Measurements from ENCODE around the gene XYLT1.
"Not testable (repeated sequence)": the region's sequence is repeated elsewhere in the genome, so short reads cannot be mapped to it uniquely, and the experiment has no call there.

The XYLT1 gene, protein sequence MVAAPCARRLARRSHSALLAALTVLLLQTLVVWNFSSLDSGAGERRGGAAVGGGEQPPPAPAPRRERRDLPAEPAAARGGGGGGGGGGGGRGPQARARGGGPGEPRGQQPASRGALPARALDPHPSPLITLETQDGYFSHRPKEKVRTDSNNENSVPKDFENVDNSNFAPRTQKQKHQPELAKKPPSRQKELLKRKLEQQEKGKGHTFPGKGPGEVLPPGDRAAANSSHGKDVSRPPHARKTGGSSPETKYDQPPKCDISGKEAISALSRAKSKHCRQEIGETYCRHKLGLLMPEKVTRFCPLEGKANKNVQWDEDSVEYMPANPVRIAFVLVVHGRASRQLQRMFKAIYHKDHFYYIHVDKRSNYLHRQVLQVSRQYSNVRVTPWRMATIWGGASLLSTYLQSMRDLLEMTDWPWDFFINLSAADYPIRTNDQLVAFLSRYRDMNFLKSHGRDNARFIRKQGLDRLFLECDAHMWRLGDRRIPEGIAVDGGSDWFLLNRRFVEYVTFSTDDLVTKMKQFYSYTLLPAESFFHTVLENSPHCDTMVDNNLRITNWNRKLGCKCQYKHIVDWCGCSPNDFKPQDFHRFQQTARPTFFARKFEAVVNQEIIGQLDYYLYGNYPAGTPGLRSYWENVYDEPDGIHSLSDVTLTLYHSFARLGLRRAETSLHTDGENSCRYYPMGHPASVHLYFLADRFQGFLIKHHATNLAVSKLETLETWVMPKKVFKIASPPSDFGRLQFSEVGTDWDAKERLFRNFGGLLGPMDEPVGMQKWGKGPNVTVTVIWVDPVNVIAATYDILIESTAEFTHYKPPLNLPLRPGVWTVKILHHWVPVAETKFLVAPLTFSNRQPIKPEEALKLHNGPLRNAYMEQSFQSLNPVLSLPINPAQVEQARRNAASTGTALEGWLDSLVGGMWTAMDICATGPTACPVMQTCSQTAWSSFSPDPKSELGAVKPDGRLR

DNA sequence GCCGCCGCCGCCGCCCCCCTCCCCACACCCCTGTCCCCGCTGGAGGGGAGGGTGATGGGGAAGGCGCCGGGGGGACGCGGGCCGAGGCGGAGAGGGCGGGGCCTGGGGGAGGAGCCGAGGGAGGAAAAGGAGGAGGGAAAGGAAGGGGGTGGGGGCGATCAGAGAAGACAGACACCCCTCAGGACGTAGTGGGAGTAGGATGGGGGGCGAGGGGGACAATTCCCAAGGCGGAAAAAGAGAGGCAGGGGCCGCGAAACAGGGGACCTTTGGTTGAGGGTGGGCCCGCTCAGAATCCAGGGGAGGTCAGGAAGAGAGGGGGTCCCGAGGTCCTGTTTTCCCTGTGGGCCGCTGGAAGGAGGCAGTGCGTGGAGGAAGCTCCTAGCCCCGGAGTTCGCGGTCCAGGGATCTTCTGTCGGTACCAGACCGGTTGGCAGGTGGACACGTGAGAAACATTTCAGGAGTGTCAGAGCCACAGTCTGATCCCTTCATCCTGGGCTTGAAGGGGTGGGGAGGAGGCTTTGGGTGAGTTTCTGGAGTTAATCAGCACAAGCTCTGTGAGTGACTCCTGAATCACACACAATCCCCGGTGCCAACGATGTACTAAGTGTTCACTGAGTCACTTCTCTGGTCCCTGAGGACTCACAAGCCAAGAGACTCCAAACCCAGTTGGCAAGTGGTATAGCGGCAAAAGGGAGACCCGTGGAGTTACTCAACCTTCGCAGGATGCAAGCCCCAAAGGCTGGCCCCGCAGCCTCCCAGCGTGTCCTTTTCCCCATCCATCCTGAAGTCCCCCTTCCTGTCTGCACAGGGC lies at the start of gene XYLT1:
Gene XYLT1, minus strand, starts transcription at position 53 of the 811 bp plus-strand sequence. CDS start 164 bp downstream, outside the sequence.
- peak; percentile 87 for DNase-seq (ENCODE audit: low spot score)

DNA sequence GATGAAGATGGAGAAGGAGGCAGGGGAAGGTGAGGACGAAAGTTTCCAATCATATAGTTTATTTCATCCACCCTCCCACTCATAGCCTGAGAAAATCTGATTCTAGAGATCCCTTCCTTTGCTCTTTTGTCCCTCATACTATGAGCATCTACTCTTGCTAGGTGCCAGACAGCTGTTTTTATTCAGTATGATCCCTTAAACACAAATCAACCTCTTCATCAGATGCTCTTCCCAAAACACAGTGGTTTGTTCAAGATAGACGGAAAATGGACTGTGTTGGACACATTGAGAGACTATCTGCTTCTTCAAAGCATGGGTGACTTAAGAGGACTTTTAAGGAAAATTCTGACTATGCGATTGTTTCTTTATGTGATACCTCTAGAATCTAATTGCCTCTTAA lies 49.4 kb upstream of the XYLT1 start:
- no peak for DNase-seq (ENCODE audit: low spot score)

DNA sequence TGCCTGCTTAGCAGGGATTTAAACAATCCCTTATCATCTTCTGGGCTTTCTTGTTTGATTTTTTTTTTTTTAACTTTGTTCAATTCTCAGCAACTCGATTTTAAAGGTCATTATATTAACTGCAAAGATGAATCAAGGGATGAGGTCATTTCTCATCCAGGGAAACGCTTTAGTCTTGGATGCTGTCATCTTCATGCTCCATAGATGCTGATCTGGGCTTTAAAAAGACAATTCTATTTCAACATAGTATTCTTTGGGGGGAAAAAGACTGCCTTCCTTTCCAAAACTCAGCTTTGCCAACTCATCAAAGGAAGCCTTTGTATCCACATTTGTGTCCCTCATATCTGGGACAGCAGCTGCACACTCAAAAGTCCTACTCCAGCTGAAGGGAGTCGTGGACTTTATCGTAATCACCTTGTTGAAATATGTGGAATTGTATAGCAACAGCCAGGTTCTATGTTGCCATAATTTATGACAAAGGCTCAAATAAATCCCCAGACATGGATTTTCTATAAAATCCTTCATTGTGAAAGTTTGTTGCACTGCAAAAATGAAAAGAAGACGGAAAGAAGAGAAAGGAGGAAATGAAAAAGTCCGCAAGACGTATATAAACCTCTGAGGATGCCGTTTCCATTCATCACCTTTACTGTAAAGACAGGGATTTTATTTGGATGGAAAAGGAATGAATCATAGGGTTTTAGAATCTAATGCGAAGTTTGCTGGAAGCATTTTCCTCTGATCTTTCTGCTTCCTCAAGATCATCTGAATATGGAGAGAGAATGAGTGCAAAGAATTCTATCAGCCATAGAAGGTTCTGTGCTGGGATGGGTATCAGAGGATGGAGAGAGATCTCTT lies 48.6 kb upstream of the XYLT1 start:
- no peak for DNase-seq (ENCODE audit: low spot score)

DNA sequence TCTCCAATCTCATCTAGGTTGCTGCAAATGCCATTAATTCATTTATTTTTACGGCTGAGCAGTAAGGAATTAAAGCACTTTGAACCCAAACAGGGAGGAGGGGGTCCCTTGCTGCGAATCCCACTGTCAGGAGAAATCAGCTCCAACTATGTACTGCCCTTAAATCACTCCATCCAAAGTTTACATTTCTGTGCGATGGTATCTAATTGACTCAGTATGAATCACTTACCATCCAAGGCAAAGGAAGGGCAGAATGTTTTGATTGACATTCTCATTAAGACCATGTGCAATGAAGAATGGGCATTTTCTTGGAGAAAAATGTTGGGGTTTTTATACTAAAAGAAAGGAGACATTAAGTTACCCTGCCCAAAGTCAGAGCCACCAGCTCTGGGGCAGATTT lies 47.7 kb upstream of the XYLT1 start:
- DNase-seq (ENCODE audit: low spot score), result no peak

DNA sequence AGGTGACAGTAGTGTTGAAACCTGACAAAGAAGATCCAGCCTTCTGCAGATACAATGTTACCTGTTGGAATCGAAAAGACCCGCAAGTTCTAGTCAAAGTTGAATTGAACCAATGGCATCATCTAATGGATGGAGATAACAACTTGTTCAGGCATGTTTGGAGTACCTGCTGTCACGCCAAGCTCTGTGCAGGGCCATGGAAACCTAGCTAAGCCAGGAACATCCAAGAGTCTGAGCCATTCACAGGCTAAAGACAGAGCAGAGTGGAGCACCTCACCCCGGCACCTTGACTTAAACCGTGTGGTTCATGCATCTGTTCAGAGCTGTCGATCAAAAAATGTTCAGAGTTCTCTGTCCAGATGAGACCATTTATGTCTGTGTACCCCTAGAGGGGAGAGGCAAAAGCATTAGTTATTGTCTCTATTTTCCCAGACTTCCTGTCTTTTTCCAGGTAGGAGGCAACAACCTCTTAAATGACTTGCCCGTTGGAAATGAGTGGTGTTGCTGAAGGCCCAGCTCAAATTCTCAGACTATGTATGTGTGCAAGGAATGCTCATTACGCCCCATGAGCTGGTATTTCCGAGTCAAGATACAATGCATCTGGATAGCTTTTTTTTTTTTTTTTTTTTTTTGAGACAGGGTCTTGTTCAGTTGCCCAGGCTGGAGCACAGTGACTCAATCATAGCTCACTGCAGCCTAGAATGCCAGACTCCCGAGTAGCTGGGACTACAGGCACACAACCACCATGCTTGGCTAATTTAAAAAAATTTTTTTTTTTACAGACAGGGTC lies 44.9 kb upstream of the XYLT1 start:
- peak; percentile 42 for DNase-seq (ENCODE audit: low spot score)

DNA sequence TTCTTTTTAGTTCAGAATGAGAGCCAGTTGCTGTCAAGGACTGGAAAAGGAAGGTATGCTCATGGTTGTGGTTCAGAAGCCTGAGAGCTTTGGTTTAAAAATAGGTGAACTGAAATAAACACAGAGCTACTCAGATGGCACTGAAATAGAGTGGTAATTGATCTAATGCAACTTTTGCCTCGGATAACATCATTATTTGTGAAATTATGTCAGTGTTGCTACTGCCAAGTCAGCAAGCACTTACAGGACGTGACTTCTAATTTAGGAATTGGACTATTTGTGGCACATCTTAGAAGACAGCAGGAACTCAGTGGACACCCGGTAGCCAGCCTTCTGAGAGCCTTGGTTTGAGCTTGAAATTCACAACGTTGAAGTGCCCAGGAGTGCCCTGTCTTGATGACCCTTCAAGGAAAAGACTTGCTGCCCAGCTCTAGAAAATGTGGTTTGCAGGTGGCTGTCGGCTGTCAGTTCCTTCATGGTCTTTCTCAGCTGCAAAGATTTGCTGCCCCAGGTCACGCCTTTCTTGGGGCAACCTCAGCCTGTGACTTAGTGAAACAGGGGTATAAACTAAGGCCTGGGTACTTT lies 42.0 kb upstream of the XYLT1 start:
- no peak for DNase-seq (ENCODE audit: low spot score)

DNA sequence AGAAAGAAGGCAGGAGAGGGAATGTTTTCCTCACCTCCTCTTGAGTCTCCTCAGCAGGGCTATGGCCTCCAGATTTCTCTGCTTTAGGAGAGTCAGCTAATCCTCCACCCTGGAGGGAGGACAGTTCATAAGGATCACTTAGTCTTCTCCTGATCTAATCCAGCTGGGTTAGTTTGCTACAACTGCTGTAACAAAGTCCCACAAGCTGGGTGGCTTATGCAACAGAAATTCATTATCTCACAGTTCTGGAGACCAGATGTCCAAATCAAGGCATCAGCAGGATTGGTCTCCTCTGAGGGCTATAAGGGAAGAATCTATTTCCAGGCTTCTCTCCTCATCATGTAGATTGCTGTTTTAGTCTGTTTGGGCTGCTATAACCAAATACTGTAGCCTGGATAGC lies 40.6 kb upstream of the XYLT1 start:
- DNase-seq (ENCODE audit: low spot score), result no peak

DNA sequence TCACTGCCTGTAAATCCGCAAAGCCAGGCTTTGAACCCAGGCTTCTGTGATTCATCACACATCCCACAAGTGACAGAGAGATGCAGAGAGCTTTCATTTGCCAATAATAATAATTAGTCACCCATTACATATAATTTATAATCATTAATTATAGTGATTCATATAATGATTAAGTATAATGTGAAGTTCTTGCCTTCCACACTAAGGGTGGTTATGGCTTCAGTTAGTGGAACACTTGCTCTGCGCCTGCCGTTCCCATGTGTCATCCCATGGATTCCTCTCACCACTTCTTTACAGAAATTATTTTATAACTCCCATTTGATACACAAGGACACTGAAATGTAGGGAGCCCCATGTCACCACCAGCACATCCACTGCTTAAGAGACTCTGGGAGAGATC lies 39.8 kb upstream of the XYLT1 start:
- no peak for DNase-seq (ENCODE audit: low spot score)

DNA sequence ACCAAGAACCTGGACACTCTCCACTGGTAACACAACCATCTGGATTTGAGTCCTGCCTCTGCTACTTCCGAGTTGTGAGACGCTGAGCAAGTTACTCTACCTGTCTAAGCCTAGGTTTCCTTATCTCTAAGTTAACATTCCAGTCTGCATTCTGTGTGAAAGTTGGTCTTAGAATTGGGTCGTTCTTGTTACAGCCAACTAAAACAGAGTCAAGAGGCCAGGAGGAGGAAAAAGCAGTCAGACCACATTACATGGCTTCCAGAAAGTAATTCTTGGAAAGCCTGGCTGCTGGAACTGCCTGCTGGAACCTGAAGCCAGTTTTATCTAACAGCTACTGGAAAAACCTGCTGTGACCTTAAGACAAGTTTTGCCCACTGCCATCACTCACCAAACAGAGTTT lies 38.4 kb upstream of the XYLT1 start:
- DNase-seq (ENCODE audit: low spot score), result no peak

DNA sequence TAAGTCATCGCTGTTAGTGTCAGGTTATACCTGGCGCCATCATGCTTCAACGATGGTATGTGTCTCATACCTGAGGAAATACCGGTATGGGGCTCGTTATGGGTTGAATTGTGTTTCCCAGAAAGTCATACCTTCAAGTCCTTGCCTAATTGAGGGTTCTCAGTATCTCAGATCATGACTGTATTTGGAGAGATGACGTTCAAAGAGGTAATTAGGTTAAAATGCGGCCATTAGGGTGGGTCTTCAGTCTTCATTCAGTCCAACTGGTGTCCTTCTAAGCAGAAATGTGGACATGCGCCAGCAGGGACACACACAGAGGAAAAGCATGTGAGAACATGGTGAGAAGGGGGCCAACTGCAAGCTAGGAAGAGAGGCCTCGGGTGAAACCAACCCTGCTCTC lies 37.5 kb upstream of the XYLT1 start:
- DNase-seq (ENCODE audit: low spot score), result no peak

DNA sequence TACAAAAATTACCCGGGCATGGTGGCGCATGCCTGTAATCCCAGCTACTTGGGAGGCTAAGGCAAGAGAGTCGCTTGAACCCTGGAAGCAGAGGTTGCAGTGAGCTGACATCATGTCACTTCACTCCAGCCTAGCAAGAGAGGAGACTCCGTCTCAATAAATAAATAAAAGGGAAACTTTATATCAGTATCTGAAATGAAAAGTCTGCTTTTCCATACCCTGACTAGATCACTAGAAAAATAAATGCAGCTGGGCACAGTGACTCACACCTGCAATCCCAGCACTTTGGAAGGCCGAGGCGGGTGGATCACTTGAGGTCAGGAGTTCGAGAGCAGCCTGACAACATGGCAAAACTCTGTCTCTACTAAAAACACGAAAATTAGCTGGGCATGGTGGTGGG lies 36.8 kb upstream of the XYLT1 start:
- DNase-seq (ENCODE audit: low spot score), result not testable (repeated sequence)

DNA sequence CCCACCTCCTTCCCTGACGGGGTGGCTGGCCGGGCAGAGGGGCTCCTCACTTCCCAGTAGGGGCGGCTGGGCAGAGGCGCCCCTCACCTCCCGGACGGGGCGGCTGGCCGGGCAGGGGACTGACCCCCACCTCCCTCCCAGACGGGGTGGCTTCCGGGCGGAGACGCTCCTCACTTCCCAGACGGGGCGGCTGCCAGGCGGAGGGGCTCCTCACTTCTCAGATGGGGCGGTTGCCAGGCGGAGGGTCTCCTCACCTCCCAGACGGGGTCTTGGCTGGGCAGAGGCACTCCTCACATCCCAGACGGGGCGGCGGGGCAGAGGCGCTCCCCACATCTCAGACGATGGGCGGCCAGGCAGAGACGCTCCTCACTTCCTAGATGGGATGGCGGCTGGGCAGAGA lies 35.1 kb upstream of the XYLT1 start:
- DNase-seq (ENCODE audit: low spot score), result not testable (repeated sequence)

DNA sequence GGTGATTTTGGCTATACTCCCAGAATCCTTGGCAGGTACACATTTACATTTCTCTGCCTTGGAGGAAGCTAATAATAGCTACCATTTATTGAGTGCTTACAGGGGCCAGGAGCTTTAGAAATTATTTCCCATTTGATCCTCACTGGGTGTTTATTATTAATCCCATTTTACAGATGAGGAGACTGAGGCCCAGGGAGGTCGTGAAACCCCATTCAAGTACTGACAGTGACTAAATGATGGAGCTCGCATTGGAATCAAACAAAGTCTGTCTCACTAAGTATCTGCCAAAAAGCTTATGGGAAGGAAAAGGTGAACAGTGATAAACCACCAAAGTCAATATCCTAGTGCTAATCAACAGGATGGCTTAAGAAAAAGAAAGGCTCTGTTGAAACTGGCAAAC lies 33.3 kb upstream of the XYLT1 start:
- DNase-seq (ENCODE audit: low spot score), result no peak

DNA sequence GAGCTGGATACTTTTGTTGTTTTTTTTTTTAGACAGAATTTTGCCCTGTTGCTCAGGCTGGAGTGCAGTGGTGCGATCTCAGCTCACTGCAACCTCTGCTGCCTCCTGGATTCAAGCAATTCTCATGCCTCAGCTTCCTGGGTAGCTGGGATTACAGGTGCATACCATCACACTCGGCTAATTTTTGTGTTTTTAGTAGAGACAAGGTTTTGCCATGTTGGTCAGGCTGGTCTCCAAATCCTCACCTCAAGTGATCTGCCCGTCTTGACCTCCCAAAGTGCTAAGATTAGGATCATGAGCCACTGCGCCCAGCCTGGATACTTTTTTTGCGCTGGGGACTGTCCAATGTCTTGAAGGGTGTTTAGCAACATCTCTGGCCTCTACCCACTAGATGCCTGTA lies 32.6 kb upstream of the XYLT1 start:
- no peak for DNase-seq (ENCODE audit: low spot score)

DNA sequence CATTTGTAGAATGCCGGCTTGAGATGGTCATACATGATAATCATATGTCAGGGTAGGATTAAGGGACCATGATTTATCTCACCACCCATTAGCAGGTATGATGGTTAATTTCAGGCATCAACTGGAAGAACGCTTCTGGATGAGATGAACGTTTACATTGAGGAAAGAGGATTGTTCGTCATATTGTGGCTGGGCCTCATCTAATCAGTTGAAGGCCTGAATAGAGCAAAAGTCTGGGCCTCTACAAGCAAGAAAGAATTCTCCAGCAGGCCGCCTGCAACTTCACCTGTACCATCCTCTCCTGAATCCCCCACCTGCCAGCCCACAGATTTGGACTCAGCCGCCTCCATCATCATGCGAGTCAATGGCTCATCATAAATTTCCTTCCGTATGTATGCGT lies 30.6 kb upstream of the XYLT1 start:
- DNase-seq (ENCODE audit: low spot score), result no peak

DNA sequence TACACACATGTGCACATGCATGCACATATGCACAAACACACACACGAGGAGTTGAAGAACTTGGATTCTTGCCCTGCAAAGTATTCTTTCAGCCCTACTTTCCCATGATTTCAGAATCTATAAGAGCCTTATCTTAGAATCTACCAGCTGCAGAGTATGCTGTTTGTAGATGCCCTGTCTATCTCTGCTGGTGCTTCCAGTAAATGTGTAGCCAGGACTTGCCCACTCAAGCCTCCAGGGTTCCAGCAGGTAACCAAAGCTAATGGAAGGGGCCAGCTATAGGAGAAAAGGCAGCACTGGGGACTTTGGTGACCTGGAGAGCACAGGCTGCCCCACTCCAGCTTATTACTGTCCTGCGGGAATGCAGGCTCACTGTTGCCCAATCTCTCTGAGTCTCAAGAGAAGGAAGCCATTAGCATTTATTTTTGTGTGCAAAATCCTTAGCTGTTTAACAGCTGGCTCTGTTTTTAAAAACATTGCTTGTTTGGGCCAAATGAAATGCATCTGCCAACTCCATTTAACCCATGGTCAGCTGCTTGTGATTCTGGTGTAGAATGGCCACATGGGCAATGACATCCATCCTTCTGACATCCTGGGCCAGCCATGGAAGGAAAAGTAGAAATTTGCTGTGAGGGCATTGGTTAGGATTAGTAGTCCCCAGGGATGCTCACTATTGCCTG lies 28.6 kb upstream of the XYLT1 start:
- DNase-seq (ENCODE audit: low spot score), result no peak

DNA sequence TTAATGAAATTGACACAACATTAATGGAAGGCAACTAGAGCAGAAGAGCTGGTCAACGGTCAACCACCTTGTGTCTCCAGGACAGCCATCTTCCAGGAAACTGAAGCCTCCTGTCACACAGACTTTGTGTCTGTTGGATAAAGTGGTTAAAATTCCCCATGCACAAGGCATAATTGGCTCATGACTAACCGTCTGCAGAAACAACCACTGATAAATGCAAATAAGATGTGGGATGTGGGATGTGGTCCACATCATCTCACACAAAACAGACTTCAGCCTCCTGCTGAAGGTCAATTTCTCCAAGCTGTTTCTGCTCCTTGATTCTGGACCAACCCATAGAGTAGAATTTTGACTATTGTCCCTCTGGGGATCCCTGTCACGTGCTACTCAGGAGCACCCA lies 26.9 kb upstream of the XYLT1 start:
- no peak for DNase-seq (ENCODE audit: low spot score)

DNA sequence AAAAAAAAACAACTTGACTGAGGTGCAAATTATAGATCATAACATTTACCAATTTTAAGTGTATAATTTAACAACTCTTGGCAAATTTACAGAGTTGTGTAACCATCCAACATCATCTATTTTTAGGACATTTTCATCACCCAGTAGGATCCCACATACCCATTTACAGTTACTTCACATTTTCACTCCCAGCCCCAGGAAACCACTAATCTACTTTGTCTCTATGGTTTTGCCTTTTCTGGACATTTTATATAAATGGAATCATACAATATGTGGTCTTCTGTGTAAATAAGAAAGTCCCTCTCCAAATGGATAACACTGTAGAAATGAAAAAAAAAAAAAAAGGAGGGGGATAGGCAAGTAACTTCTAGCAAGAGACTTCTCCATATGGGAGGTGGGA lies 26.1 kb upstream of the XYLT1 start:
- DNase-seq (ENCODE audit: low spot score), result no peak

DNA sequence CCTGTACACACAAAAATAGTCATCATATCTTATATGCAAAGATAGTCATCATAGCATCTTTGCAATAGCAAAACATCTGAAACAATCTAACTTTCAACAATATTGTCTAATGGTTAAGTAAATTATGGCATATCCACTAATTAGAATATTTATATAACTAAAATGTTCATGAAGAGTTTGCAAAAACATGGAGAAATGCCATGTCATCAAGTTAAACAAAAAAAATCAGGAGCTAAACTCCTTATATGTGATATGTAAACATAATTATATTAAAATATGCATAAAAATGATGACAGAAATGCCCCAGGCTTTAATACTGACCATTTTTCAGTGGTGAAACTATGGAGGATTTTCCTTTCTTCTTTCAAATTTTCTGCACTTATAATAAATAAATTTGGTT lies 22.3 kb upstream of the XYLT1 start:
- DNase-seq (ENCODE audit: low spot score), result no peak

Data from kidney capillary endothelial cell (primary cell).